ENCODE measurements around the gene MRC2. TPM values are rescaled to one million over a fixed set of nuclear protein-coding genes. Genes with fewer than 3 reads are reported as not detected.

The MRC2 gene
- total RNA-seq, 4 donors from 2014 or later, result 18.8 to 53.0 (median 20.6) TPM

DNA sequence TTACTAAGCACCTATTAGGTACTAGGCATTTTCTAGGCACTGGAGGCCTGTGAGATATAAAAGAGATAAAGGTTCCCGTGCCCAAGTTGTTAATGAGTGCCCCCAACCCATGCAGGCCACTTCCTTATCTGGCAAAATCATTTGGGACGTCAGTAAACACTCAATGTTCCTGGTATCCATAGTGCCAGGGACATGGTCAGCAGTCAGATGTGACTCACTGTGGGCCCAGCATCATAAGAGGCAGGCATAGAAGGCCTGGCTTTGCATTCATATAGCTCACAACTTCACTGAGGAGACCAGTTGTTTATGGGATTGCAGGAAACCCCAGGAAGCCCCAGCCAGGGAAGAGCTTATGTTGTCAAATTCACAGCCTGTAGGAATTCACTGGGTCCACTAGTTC is 81.1 kb downstream of the MRC2 start:
- DNase-seq (ENCODE audit: low spot score in 2 of 2), result peak in 1 of 2 donors; percentile 45
- WGBS, 2 donors, result 70 to 82% methylated on average over 2 of the region's 2 CpGs
- intact Hi-C loops (cut with DNase I; ENCODE audit: low total_unique reads), result no loop called here
- no peak for TF ChIP-seq CTCF (IDR thresholded peaks at IDR 0.05)
- TF ChIP-seq POLR2A (IDR thresholded peaks at IDR 0.05), result no peak
- no peak overlapping the region for H3K4me3 ChIP-seq (ENCODE audit: low read depth, poor library complexity, severe bottlenecking)

- WGBS, 2 donors, result 76 to 83% methylated on average over 8 of the region's 8 CpGs
- peak in 1 of 2 donors; percentile 56 for DNase-seq (ENCODE audit: low spot score in 2 of 2)
- TF ChIP-seq CTCF (IDR thresholded peaks at IDR 0.05), result no peak
- TF ChIP-seq POLR2A (IDR thresholded peaks at IDR 0.05), result no peak
- intact Hi-C loops (cut with DNase I; ENCODE audit: low total_unique reads), result no loop called here
- no peak overlapping the region for H3K4me3 ChIP-seq (ENCODE audit: low read depth, poor library complexity, severe bottlenecking)
Measured at GRCh38 chr17:62712171-62712581, 84.7 kb downstream of the MRC2 start.

DNA sequence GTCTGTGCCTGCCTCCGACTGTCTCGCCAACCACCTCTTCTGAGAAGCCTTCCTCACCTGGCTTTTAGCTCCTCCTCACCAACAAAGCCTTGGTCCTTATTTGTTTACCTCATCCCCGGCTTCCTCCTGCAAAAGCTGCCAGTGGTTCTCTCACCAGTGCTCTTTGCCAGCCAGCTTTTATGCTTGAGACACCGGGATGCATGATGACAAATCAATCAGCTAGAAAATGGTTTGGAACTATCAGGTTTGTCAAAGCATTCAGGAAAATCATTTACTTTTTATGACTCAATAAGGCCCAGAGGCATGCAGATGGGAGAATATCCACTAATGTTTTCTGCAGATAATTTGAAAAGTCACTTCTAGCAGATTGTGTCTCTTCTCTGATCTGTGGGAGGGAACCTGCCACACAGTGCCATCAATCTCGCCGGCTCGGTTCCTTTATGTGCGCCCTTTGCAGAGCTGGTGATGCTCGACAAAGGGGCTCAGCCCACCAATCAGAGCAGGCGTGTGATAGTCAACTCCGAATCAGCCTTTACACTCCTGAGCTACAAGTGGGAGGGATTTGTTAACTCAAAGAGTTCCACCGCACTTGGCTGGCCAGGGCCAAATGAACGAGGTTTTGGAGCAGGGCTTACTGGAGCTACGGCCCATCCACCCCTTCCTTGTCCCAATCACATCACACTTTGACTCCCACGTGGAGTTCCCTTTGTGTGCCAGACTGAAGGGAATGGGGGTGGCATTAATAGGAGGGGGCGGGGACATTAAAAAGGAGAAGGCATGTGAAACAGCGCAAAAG is 85.8 kb downstream of the MRC2 start:
- WGBS, 2 donors, result 79 to 85% methylated on average over 17 of the region's 17 CpGs

DNA sequence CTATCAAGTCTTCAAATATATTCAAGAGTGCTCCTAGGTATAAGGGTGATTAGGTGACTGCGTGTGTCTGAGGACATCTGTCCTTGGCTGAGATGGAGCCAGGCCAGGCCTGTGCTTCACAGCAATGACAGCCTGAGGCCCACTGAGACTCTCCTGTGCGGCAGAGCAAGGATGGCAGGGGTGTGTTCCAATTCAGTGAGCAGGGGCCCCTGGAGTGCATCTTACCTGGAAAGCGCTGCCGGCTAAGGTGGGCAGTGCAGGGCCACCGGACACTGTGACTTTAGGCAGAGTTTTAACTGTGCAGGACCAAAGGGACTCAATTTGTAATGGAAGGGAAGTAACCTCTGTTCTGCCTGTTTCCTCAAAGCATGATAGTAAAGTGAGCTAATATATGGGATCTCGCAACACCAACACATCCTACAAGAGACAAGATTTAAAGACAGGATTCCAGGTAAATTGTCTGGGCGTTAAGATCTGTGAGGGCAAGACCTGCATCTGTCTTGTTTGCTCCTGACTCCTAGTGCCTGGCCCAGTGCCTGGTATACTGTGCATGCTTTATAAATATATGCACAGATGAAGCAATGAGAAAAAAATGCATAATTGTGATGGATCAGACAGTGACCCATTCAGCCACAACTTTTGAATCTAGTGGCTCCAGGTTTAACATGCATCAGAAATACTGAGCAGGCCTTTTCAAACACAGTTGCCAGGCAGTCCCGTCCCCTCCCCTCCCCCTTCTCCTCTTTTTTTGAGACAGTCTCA is 86.7 kb downstream of the MRC2 start:
- no peak overlapping the region for H3K4me3 ChIP-seq (ENCODE audit: low read depth, poor library complexity, severe bottlenecking)
- TF ChIP-seq CTCF (IDR thresholded peaks at IDR 0.05), result no peak
- no peak for TF ChIP-seq POLR2A (IDR thresholded peaks at IDR 0.05)
- DNase-seq (ENCODE audit: low spot score in 2 of 2), result peak in 1 of 2 donors; percentile 69
- WGBS, 2 donors, result 81 to 86% methylated on average over 8 of the region's 8 CpGs
- intact Hi-C loops (cut with DNase I; ENCODE audit: low total_unique reads), result no loop called here

More for the DNA sequence above, 85.8 kb downstream of the MRC2 start:
- TF ChIP-seq CTCF (IDR thresholded peaks at IDR 0.05) (no peak), POLR2A (IDR thresholded peaks at IDR 0.05) (no peak)
- peak in 1 of 2 donors; percentile 71 for DNase-seq (ENCODE audit: low spot score in 2 of 2)
- H3K4me3 ChIP-seq (ENCODE audit: low read depth, poor library complexity, severe bottlenecking), result no peak overlapping the region
- intact Hi-C loops (cut with DNase I; ENCODE audit: low total_unique reads), result no loop called here

- WGBS, 2 donors, result 96 to 98% methylated on average over 18 of the region's 18 CpGs
- no peak for TF ChIP-seq CTCF (IDR thresholded peaks at IDR 0.05)
- no peak for TF ChIP-seq POLR2A (IDR thresholded peaks at IDR 0.05)
- peak in 1 of 2 donors; percentile 74 for DNase-seq (ENCODE audit: low spot score in 2 of 2)
- H3K4me3 ChIP-seq (ENCODE audit: low read depth, poor library complexity, severe bottlenecking), result no peak overlapping the region
- intact Hi-C loops (cut with DNase I; ENCODE audit: low total_unique reads), result no loop called here
Measured at GRCh38 chr17:62715882-62716390, 88.5 kb downstream of the MRC2 start.
